Activated CD4-positive, alpha-beta T cell treated with anti-CD3 and anti-CD28 coated beads, Interleukin-2, amount 10 ng/mL, durations not matched to agents 24 days and 14 days (primary cell): ENCODE results near the gene TCEAL4. TPM values are rescaled to one million over a fixed set of nuclear protein-coding genes. Genes with fewer than 3 reads are reported as not detected.

ENCODE experiments used
- DNase-seq: peaks from one replicate; pipeline ENCODE4 v3.0.0; 2022
- H3K27ac Mint-ChIP-seq: one replicate; pipeline ENCODE4 v1.8.0; 2022; ENCODE audit warnings: mild to moderate bottlenecking, mixed read lengths
- H3K27me3 Mint-ChIP-seq: one replicate; pipeline ENCODE4 v1.8.0; 2022; ENCODE audit warnings: mixed read lengths
- H3K36me3 Mint-ChIP-seq: one replicate; pipeline ENCODE4 v1.8.0; 2022; ENCODE audit warnings: low read depth, mild to moderate bottlenecking, mixed read lengths
- H3K4me1 Mint-ChIP-seq: one replicate; pipeline ENCODE4 v1.8.0; 2021; ENCODE audit warnings: mixed read lengths
- H3K4me3 Mint-ChIP-seq: one replicate; pipeline ENCODE4 v1.8.0; 2022; ENCODE audit warnings: mild to moderate bottlenecking, moderate library complexity, mixed read lengths
- H3K9me3 Mint-ChIP-seq: one replicate; pipeline ENCODE4 v1.8.0; 2021; ENCODE audit warnings: mixed read lengths
- intact Hi-C: fragments of 100-400 bp; cut with micrococcal nuclease; formaldehyde crosslinking; loops from one replicate; pipeline ENCODE4 v1.15.1; 2023
- total RNA-seq: library from RNA; stranded (reverse); gene quantifications from 2 replicates; pipeline ENCODE4 v1.2.3, GENCODE V29; 2022

The TCEAL4 gene
- 3.7 and 4.4 TPM in 2 replicates for total RNA-seq

GRCh38 chrX:103585411-103586313 lies at the start of gene TCEAL4:
TSS of gene TCEAL4 (plus strand) at chrX:103585515. CDS start at chrX:103586676, 1,161 bp downstream.
- peak within 1 kb of the TSS; percentile 20 for H3K27ac Mint-ChIP-seq

GRCh38 chrX:103536071-103536470 lies 49.2 kb upstream of the TCEAL4 start:
- Mint-ChIP-seq H3K4me3 (no peak overlapping the region), H3K27ac (no peak overlapping the region), H3K4me1 (peaks cover 4% of the 10 kb centered on the region), H3K9me3 (no peaks in the 10 kb centered on the region), H3K36me3 (no peaks in the 10 kb centered on the region), H3K27me3 (peaks cover 5% of the 10 kb centered on the region)
- no peak for DNase-seq
- intact Hi-C loops = loop anchor here (10.0 kb wide), 1 partner anchor 179 kb away; the partner anchor contains the start of gene TMEM31

More at GRCh38 chrX:103585411-103586313, at the start of gene TCEAL4:
- no peaks in the 10 kb centered on the region for H3K9me3 Mint-ChIP-seq
- H3K4me3 Mint-ChIP-seq = peak within 1 kb of the TSS; percentile 83
- intact Hi-C loops = loop anchor here (5.0 kb wide), 1 partner anchor 42 kb away; the partner anchor contains the start of gene TCEAL1
- H3K4me1 Mint-ChIP-seq = peaks cover 2% of the 10 kb centered on the region
- DNase-seq = peak; percentile 57
- peaks cover 13% of the 10 kb centered on the region for H3K27me3 Mint-ChIP-seq
- H3K36me3 Mint-ChIP-seq = no peaks in the 10 kb centered on the region

- no peak for DNase-seq
- H3K4me1 Mint-ChIP-seq = peaks cover 4% of the 10 kb centered on the region
- H3K27me3 Mint-ChIP-seq = peaks cover 5% of the 10 kb centered on the region
- no peaks in the 10 kb centered on the region for H3K9me3 Mint-ChIP-seq
- no peak overlapping the region for H3K4me3 Mint-ChIP-seq
- no peaks in the 10 kb centered on the region for H3K36me3 Mint-ChIP-seq
- intact Hi-C loops = loop anchor here (10.0 kb wide), 1 partner anchor 178 kb away; the partner anchor contains the start of gene TMEM31
- H3K27ac Mint-ChIP-seq = no peak overlapping the region
Measured at GRCh38 chrX:103536732-103537131, 48.6 kb upstream of the TCEAL4 start.

- DNase-seq = no peak
- Mint-ChIP-seq H3K4me3 (no peak overlapping the region), H3K36me3 (no peaks in the 10 kb centered on the region), H3K4me1 (peaks cover 4% of the 10 kb centered on the region), H3K27me3 (peaks cover 5% of the 10 kb centered on the region), H3K27ac (no peak overlapping the region), H3K9me3 (no peaks in the 10 kb centered on the region)
- intact Hi-C loops = loop anchor here (10.0 kb wide), 1 partner anchor 177 kb away; the partner anchor contains the start of gene TMEM31
Measured at GRCh38 chrX:103537871-103538387, 47.4 kb upstream of the TCEAL4 start.

GRCh38 chrX:103538728-103539127 lies 46.6 kb upstream of the TCEAL4 start:
- H3K4me1 Mint-ChIP-seq = peaks cover 1% of the 10 kb centered on the region
- peaks cover 2% of the 10 kb centered on the region for H3K27me3 Mint-ChIP-seq
- no peak for DNase-seq
- no peaks in the 10 kb centered on the region for H3K9me3 Mint-ChIP-seq
- H3K4me3 Mint-ChIP-seq = no peak overlapping the region
- intact Hi-C loops = loop anchor here (10.0 kb wide), 1 partner anchor 176 kb away; the partner anchor contains the start of gene TMEM31
- H3K27ac Mint-ChIP-seq = no peak overlapping the region
- H3K36me3 Mint-ChIP-seq = no peaks in the 10 kb centered on the region

- Mint-ChIP-seq H3K9me3 (no peaks in the 10 kb centered on the region), H3K4me3 (no peak overlapping the region), H3K36me3 (no peaks in the 10 kb centered on the region), H3K27ac (no peak overlapping the region), H3K27me3 (peaks cover under 1% of the 10 kb centered on the region), H3K4me1 (no peaks in the 10 kb centered on the region)
- no peak for DNase-seq
- intact Hi-C loops = loop anchor here (10.0 kb wide), 1 partner anchor 175 kb away; the partner anchor contains the start of gene TMEM31
Measured at GRCh38 chrX:103539695-103540094, 45.6 kb upstream of the TCEAL4 start.

- H3K9me3 Mint-ChIP-seq = no peaks in the 10 kb centered on the region
- no peaks in the 10 kb centered on the region for H3K4me1 Mint-ChIP-seq
- H3K27ac Mint-ChIP-seq = no peak overlapping the region
- H3K36me3 Mint-ChIP-seq = no peaks in the 10 kb centered on the region
- H3K27me3 Mint-ChIP-seq = no peaks in the 10 kb centered on the region
- DNase-seq = no peak
- no peak overlapping the region for H3K4me3 Mint-ChIP-seq
- intact Hi-C loops = no loop called here
Measured at GRCh38 chrX:103540145-103540544, 45.2 kb upstream of the TCEAL4 start.

- no peak for DNase-seq
- Mint-ChIP-seq H3K4me3 (no peak overlapping the region), H3K36me3 (no peaks in the 10 kb centered on the region), H3K27me3 (peaks cover 6% of the 10 kb centered on the region), H3K4me1 (peaks cover 4% of the 10 kb centered on the region), H3K9me3 (no peaks in the 10 kb centered on the region), H3K27ac (no peak overlapping the region)
- intact Hi-C loops = no loop called here
Measured at GRCh38 chrX:103549916-103550315, 35.4 kb upstream of the TCEAL4 start.

- Mint-ChIP-seq H3K4me3 (no peak overlapping the region), H3K27ac (no peak overlapping the region), H3K36me3 (no peaks in the 10 kb centered on the region), H3K4me1 (peaks cover 4% of the 10 kb centered on the region), H3K9me3 (no peaks in the 10 kb centered on the region), H3K27me3 (peaks cover 6% of the 10 kb centered on the region)
- intact Hi-C loops = no loop called here
- DNase-seq = no peak
Measured at GRCh38 chrX:103550415-103551051, 34.8 kb upstream of the TCEAL4 start.

GRCh38 chrX:103552236-103552635 lies 33.1 kb upstream of the TCEAL4 start:
- Mint-ChIP-seq H3K27ac (no peak overlapping the region), H3K4me1 (peaks cover 4% of the 10 kb centered on the region), H3K4me3 (no peak overlapping the region), H3K27me3 (peaks cover 6% of the 10 kb centered on the region), H3K9me3 (no peaks in the 10 kb centered on the region), H3K36me3 (no peaks in the 10 kb centered on the region)
- no peak for DNase-seq
- intact Hi-C loops = no loop called here

GRCh38 chrX:103554687-103555424 lies 30.5 kb upstream of the TCEAL4 start:
- Mint-ChIP-seq H3K27ac (peak overlapping the region; percentile 95), H3K36me3 (no peaks in the 10 kb centered on the region), H3K4me3 (peak overlapping the region; percentile 93), H3K9me3 (no peaks in the 10 kb centered on the region), H3K27me3 (peaks cover 9% of the 10 kb centered on the region), H3K4me1 (peaks cover 4% of the 10 kb centered on the region)
- intact Hi-C loops = no loop called here
- peak; percentile 88 for DNase-seq

GRCh38 chrX:103556963-103557612 lies 28.2 kb upstream of the TCEAL4 start:
- H3K4me3 Mint-ChIP-seq = no peak overlapping the region
- H3K9me3 Mint-ChIP-seq = no peaks in the 10 kb centered on the region
- intact Hi-C loops = no loop called here
- H3K4me1 Mint-ChIP-seq = peaks cover 4% of the 10 kb centered on the region
- H3K36me3 Mint-ChIP-seq = no peaks in the 10 kb centered on the region
- no peak overlapping the region for H3K27ac Mint-ChIP-seq
- H3K27me3 Mint-ChIP-seq = peaks cover 12% of the 10 kb centered on the region
- no peak for DNase-seq

GRCh38 chrX:103560256-103560655 lies 25.1 kb upstream of the TCEAL4 start:
- Mint-ChIP-seq H3K4me1 (no peaks in the 10 kb centered on the region), H3K4me3 (no peak overlapping the region), H3K27me3 (peaks cover 9% of the 10 kb centered on the region), H3K36me3 (no peaks in the 10 kb centered on the region), H3K27ac (no peak overlapping the region), H3K9me3 (no peaks in the 10 kb centered on the region)
- DNase-seq = no peak
- intact Hi-C loops = no loop called here
